Liver (tissue), 3 donors: Measurements from ENCODE around the gene ATP6V0E2.

Experiments
- CTCF ChIP-seq: fragments of 150-350 bp; IDR thresholded peaks from 2 replicates; pipeline ENCODE4 v1.5.1; 2017; ENCODE audit warnings: improper control_type of control experiment, low read depth, low read length; ENCODE audit not compliant: missing input control
- GABPA ChIP-seq, 2 donors: IDR thresholded peaks in 1 of 2; conservative IDR thresholded peaks in 1 of 2; 2 replicates each; pipeline ENCODE4 v1.6.1; 2016; ENCODE audit warnings: antibody characterized with exemption in 2 of 2, mild to moderate bottlenecking in 1 of 2, moderate library complexity in 1 of 2
- HNF4A ChIP-seq, 2 donors: conservative IDR thresholded peaks; 2 replicates each; pipeline ENCODE4 v1.6.1; 2016; ENCODE audit warnings: antibody characterized with exemption in 2 of 2, mild to moderate bottlenecking in 2 of 2
- donor health status: healthy.
- donor health status: healthy.

DNA sequence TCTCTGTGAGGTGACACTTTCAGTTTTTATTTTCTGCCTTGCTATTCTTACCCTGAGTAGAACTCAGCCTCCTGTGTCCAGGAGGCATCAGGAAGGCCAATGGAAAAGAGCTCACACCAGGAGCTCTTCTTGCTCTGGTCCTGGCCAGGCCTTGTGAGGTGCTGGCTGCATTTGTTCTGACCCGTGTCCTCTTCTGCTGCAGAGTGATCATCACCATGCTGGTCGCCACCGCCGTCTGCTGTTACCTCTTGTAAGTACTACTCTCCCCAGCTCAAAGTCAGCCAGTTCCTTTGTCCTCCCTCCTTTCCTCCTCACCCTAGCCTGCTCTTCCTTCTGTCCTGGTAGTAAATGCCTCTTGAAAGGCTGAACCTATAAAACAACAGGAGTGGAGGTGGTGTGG, 1.6 kb downstream of the ATP6V0E2 start:
- TF ChIP-seq CTCF (no peak), GABPA (IDR thresholded peaks at IDR 0.05 in 1 of 2, conservative IDR thresholded peaks at IDR 0.05 in 1 of 2) (no peak), HNF4A (conservative IDR thresholded peaks at IDR 0.05) (no peak)
